HG02642 (cell line): Measurements from ENCODE around the gene ZNF75A.
"Not testable (repeated sequence)": the region's sequence is repeated elsewhere in the genome, so short reads cannot be mapped to it uniquely, and the experiment has no call there.

Source experiments
- ATAC-seq: cut with Tn5 transposase; IDR thresholded peaks from one replicate; pipeline ENCODE4 v1.9.1; 2021; ENCODE audit warnings: mild to moderate bottlenecking; ENCODE audit not compliant: unreplicated experiment, poor library complexity

Gene ZNF75A

DNA sequence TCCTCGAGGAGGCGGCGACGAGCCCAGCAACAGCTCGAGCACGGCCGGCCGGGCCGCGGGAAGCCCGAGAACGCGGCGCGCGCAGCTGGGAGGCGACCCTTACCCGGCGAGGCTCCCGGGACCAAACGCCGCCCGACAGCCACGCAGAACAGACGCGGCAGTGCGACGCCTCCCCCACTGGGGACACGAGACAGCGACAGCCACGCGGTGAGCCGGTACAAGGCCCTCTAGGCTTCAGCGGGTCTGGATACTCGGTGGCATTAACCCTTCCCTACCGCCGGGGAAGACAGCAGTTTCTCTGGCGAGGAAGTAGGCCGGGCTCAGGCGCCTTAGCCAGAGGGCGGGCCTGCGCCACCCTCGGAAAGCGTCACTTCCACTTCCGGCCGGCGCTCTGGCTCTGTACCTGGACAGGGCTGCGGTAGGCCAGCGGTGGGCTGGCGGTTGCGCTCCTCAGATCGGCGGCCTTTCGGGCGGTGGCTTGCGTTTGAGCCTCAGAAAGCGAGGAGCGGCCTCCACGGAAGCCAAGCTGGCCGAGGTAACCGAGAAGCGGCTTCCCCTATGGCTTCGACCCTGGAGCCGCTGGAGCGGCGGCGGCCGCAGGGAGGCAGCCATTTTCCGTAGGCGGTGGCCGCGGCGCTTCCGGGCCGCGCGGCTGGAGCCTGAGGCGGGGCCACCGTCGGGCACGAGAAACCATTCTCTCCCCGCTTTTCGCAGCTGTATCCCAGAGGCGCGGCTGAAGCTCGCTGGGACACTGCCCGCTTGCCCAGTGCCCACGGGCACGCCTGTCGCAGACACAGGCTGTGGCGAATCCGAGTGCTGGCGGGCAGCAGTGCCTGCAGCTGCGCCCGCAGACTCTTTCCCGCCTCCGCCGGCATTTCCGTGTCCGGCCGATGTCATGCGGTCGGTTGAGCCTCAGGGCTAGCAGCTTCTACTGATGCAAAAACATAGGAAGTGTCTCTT, at the start of gene ZNF75A, which contains the start of gene TIGD7:
Gene ZNF75A (plus strand): TSS at position 389 of the 960 bp plus-strand sequence. CDS start 2,932 bp downstream, outside the sequence.
Gene TIGD7 (minus strand): TSS at position 322 of the 960 bp plus-strand sequence. CDS start 4,816 bp downstream, outside the sequence.
- peak; percentile 96 for ATAC-seq

GRCh38 chr16:3256146-3256865, 49.0 kb upstream of the ZNF75A start, which contains the start of gene MEFV:
TSS of gene MEFV (minus strand) at chr16:3256633. CDS start at chr16:3256587, 46 bp downstream.
- no peak for ATAC-seq

DNA sequence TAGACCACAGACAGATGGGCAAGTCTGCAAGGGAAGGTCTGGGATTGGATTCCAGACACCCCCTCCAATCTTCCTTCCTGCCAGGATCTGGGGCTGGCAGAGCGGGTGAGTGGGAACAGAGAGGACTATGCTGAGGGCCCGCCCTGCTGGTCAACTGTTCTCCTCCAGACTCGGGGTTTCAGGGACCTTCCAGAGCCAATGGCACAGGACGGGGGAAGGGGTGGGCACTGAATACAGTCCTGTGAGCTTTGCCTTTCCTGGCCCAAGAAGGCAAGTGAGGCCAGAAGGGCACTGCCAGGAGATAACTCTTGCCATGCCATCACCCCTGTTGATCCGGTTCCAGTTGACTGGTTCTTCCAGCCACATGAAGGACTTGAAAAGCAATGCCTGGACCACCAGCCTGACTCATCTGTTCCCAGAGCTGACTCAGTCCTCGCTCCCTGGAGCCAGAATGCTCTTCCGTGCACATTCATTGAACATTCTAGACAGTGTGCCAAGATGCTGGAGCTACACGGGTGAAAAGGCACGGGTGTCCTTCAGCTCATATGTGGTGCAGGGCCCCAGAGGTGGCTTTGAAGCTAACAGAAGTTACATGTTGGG, 48.3 kb upstream of the ZNF75A start:
- ATAC-seq: no peak

DNA sequence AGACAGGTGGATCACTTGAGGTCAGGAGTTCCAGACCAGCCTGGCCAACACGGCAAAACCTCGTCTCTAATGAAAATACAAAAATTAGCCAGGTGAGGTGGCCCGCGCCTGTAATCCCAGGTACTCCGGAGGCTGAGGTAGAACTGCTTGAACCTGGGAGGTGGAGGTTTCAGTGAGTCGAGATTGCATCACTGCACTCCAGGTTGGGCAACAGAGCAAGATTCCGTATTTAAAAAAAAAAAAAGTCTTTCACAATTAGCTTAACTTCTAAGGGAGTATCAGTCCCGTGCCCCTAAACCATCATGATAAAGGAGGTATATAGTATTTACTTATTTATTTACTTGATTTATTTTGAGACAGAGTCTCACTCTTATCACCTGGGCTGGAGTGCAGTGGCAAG, 45.5 kb upstream of the ZNF75A start:
- no peak for ATAC-seq

DNA sequence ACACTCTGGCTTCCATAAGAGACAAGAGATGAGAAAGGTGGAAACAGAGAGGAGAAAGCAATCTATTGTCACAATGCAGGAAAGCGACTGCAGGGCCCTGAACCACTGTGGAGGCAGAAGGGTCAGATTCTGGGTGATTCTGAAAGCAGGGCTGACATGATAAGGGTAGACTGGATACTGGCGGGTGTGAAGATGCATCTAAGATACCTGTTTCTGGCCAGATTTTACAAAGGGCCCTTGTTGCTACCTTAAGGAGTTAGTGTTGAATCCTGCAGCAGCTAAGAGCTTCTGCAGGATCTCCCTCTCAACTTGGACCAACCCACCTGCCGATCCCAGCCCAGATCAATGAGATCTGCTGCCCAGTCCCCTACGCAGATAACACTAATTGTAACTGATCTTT, 42.8 kb upstream of the ZNF75A start:
- ATAC-seq: no peak

GRCh38 chr16:3264137-3265036, 40.9 kb upstream of the ZNF75A start:
- ATAC-seq: peak; percentile 88

- no peak for ATAC-seq
Observed at GRCh38 chr16:3266873-3267537, 38.3 kb upstream of the ZNF75A start.

DNA sequence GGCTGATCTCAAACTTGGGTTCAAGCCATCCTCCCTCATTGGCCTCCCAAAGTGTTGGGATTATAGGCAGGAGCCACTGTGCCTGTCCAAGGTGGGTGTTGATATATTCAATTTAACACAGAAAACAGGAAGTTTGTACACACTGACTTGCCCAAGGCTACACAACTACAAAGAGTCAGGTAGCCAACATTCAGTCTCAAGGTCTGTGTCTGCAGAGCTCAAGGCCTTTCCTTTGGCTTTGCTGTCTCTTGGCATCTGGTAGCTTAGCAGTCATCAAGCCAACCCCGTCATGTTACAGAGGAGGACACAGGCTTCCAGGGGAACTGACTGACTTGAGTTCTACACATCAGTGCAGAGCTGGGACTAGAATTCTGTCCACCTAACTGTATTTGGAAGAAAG, 37.0 kb upstream of the ZNF75A start:
- ATAC-seq: no peak

- not testable (repeated sequence) for ATAC-seq
Observed at GRCh38 chr16:3270718-3271117, 34.6 kb upstream of the ZNF75A start.

- not testable (repeated sequence) for ATAC-seq
Observed at GRCh38 chr16:3271281-3271680, 34.0 kb upstream of the ZNF75A start.

DNA sequence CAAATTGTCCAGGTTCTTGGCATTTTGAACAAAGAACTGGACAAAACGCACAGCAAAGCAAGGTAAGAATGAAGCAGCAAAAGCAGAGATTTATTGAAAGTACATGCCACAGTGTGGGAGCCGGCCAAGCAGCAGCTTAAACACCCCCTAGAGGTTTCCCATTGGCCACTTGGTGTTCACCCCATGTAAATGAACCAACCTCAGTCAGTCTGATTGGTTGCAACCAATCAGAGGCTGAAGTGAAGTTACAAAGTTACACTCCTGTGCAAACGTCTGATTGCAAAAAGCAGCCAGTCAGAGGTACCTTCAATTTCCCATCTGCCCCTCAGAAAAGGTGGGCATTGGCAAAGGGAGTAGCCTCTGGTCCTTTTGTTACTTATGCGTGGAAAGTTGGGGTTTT, 30.8 kb upstream of the ZNF75A start:
- no peak for ATAC-seq

GRCh38 chr16:3274947-3275346, 30.4 kb upstream of the ZNF75A start:
- ATAC-seq: no peak

DNA sequence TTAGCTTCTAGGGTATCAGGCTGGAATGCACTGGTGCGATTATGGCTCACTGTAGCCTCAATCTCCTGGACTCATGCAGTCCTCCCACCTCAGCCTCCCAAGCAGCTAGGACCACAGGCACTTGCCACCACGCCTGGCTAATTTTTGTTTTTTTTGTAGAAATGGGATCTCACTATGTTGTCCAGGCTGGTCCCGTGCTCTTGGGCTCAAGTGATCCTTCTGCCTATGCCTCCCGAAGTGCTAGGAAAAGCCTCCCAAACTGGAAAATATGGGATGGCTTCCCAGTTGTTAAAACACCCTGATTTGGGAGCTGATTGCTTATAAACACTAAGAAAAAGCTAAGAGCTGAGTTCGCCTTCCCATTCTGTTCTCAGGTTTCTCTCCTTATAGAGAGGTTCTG, 28.6 kb upstream of the ZNF75A start:
- no peak for ATAC-seq

DNA sequence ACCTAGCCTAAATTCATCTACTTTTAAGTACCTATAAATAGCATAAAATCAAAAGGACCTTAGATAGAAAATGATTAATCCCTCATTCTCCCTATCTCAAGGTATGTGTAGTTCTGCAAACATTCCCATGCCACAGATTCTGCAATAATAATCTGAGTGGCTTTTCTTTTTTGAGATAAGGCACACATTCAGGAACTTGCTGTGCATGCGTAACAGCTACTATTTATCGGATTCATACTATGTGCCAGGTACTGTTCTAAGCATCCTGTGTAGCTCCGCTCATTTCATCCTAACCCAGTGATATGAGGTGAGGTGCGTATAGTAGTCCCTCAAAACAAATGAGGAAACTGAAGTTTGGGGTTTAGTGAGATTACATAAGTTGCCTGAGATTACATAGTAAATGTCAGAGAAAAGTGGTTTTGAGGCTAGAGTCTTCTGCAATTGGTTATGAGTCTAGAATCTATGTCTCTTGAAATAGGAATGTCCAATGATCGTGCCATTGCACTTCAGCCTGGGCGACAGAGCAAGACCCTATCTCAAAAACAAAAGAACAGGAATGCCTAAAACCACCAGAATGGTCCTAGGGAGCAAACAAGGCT, 24.0 kb upstream of the ZNF75A start:
- no peak for ATAC-seq

DNA sequence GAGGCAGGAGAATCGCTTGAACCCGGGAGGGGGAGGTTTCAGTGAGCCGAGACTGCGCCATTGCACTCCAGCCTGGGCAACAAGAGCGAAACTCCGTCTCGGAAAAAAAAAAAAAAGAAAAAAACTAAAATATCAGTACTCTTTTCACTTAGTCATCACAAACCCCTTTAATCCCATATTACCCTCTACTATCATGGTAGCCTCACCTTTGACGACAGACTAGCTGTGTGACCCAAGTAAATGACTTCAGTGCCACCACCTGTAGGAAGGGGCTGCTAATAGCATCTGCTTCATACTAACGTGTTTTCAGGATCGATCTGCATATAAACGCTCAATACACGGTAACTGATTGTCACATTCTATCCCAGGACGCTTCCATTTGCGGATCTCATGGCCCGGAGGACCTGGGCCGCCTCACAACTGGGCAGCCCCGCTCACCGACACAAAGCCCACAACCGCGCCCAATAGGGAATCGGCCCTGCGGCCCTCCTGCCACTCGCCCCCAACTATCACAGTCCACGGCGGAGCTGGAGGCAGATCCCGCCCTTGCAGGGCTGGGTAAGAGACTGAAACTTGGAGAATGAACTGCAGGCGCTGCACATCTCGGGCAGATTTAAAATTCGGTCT, 23.1 kb upstream of the ZNF75A start:
- peak; percentile 29 for ATAC-seq

DNA sequence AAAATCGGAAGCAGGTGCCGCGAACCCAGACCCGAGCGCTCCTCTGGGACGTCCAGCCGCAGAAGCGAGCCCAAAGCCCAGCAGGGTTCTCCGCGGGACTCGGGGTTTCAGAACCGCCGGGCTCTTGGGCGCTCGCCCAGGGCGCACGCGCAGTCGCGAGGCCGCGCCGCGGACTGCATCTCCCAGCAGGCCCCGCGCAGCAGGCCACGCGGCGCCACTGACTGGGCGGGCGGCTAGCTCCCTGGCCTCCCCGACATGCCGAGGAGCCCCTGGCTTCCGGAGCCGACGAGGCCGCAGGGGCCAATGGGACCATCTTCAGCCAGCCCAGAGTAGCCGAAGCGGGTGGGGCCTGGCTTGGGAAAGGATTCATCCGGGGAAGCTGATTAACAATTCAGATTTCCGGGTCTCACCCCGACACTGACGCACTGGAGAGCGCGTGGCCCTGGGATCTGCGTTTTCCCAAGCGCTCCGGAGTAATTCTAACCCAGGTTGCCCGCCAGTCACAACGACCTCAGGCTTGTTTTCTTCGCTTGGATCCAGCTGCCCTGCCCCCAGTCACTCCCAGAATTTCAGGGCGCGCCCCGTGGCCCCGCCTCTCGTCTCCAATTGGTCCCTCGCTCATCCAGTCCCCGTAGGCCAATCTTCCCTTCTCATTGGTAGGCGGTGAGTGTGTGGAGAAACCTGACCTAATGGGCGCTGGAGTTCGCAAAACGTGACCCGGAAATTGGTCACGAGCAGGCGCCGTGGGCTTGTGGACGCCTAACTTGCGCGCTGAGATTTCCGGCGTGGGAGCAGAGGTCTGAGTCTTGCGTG, 22.4 kb upstream of the ZNF75A start, which contains the start of gene ZNF263:
Gene ZNF263 (plus strand): TSS at position 762 of the 813 bp plus-strand sequence. CDS start 328 bp downstream, outside the sequence.
- ATAC-seq: peak; percentile 89
